ENCODE measurements around the gene CBX3. TPM values are rescaled to one million over a fixed set of nuclear protein-coding genes. Genes with fewer than 3 reads are reported as not detected.
A peak's percentile ranks its signal among the peaks of the same experiment; 100 is the strongest.

CBX3 gene
- polyA plus RNA-seq, 1 experiment = 174 TPM

- no peaks in the 10 kb centered on the region for H3K27me3 ChIP-seq (ENCODE audit: control insufficient read depth, insufficient read depth, low read length)
- no peak for TF ChIP-seq CTCF (IDR thresholded peaks at IDR 0.05; ENCODE audit: low read depth, low read length)
- CTCF ChIA-PET = interaction anchor here (0.7 to 1.8 kb wide), 2 partner anchors 31 to 76 kb away, joined by 3 to 11 read pairs; no protein-coding TSS in a partner anchor
- no peak overlapping the region for H3K4me3 ChIP-seq (ENCODE audit: low read depth, low read length)
- no peaks in the 10 kb centered on the region for H3K9me3 ChIP-seq (ENCODE audit: control insufficient read depth, insufficient read depth, low read length)
- no peak for DNase-seq (ENCODE audit: low read depth, low spot score)
- POLR2A ChIA-PET = no interaction called here
- no peak overlapping the region for H3K27ac ChIP-seq (ENCODE audit: low read depth, low read length)
These were observed 34.8 kb upstream of the CBX3 start for GRCh38 chr7:26166684-26167266.

DNA sequence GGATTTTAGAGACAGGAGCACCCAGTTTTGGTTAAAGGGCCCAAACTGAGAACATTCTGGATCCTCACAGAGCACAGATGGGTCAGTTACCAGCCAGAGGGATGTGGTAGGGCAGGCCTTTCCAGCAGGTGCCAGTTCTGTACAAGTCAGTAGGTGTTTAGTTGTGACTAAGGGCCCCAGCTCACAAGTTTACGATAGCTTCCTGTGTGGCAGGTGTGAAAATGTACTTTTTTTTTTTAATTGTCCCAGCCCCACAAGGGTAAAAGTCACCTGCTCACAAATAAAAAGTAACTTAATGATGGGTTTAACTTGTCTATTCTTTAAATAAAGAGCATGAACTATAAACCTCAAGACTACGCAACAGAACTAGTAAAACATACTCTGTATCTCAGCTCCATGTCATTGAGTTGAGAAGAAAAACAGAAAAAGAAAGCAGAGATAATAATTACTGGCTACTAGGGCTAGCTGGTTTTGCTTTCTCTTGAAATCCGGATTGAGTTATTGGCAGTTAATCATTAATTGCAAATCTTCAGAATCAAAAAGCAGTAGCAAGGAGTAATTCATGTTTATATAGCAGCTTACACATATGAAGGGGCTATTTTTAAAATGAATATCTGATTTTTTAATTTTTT is 34.1 kb upstream of the CBX3 start:
- DNase-seq (ENCODE audit: low read depth, low spot score) = no peak
- CTCF ChIA-PET = interaction anchor here (1.8 kb wide), 1 partner anchor 30 kb away, joined by 11 read pairs; no protein-coding TSS in a partner anchor
- Histone ChIP-seq H3K4me3 (ENCODE audit: low read depth, low read length) (no peak overlapping the region), H3K27ac (ENCODE audit: low read depth, low read length) (no peak overlapping the region), H3K9me3 (ENCODE audit: control insufficient read depth, insufficient read depth, low read length) (no peaks in the 10 kb centered on the region), H3K27me3 (ENCODE audit: control insufficient read depth, insufficient read depth, low read length) (no peaks in the 10 kb centered on the region)
- POLR2A ChIA-PET = no interaction called here
- TF ChIP-seq CTCF (IDR thresholded peaks at IDR 0.05; ENCODE audit: low read depth, low read length) = no peak

GRCh38 chr7:26168458-26169023 is 33.0 kb upstream of the CBX3 start:
- POLR2A ChIA-PET = no interaction called here
- peak; percentile 23; the same call in 1 of the 2 replicates for TF ChIP-seq CTCF (IDR thresholded peaks at IDR 0.05; ENCODE audit: low read depth, low read length)
- no peaks in the 10 kb centered on the region for H3K9me3 ChIP-seq (ENCODE audit: control insufficient read depth, insufficient read depth, low read length)
- no peak for DNase-seq (ENCODE audit: low read depth, low spot score)
- H3K27me3 ChIP-seq (ENCODE audit: control insufficient read depth, insufficient read depth, low read length) = no peaks in the 10 kb centered on the region
- no peak overlapping the region for H3K27ac ChIP-seq (ENCODE audit: low read depth, low read length)
- CTCF ChIA-PET = no interaction called here
- no peak overlapping the region for H3K4me3 ChIP-seq (ENCODE audit: low read depth, low read length)

- DNase-seq (ENCODE audit: low read depth, low spot score) = no peak
- POLR2A ChIA-PET = no interaction called here
- TF ChIP-seq CTCF (IDR thresholded peaks at IDR 0.05; ENCODE audit: low read depth, low read length) = no peak
- CTCF ChIA-PET = no interaction called here
- Histone ChIP-seq H3K27me3 (ENCODE audit: control insufficient read depth, insufficient read depth, low read length) (no peaks in the 10 kb centered on the region), H3K4me3 (ENCODE audit: low read depth, low read length) (no peak overlapping the region), H3K9me3 (ENCODE audit: control insufficient read depth, insufficient read depth, low read length) (no peaks in the 10 kb centered on the region), H3K27ac (ENCODE audit: low read depth, low read length) (no peak overlapping the region)
These were observed 32.3 kb upstream of the CBX3 start for GRCh38 chr7:26169271-26169670.

GRCh38 chr7:26170663-26171062 is 30.9 kb upstream of the CBX3 start:
- no peak for DNase-seq (ENCODE audit: low read depth, low spot score)
- H3K27me3 ChIP-seq (ENCODE audit: control insufficient read depth, insufficient read depth, low read length) = no peaks in the 10 kb centered on the region
- no peak for TF ChIP-seq CTCF (IDR thresholded peaks at IDR 0.05; ENCODE audit: low read depth, low read length)
- CTCF ChIA-PET = no interaction called here
- POLR2A ChIA-PET = no interaction called here
- no peak overlapping the region for H3K4me3 ChIP-seq (ENCODE audit: low read depth, low read length)
- no peaks in the 10 kb centered on the region for H3K9me3 ChIP-seq (ENCODE audit: control insufficient read depth, insufficient read depth, low read length)
- H3K27ac ChIP-seq (ENCODE audit: low read depth, low read length) = no peak overlapping the region
